Measurements from ENCODE around the gene SMARCA4. TPM values are rescaled to one million over a fixed set of nuclear protein-coding genes. Genes with fewer than 3 reads are reported as not detected.

SMARCA4 gene
- total RNA-seq, 1 experiment from 2014 or later = 261 TPM

- no peaks in the 10 kb centered on the region for H3K9me3 Mint-ChIP-seq
- H2BK15ac ChIP-seq (ENCODE audit: low read depth, low read length) = no peak overlapping the region
- H3K36me3 Mint-ChIP-seq (ENCODE audit: insufficient read depth in 1 of 3, low read depth in 3 of 3) = peaks cover 18 to 38% (median 19%) of the 10 kb centered on the region in 3 experiments
- H3K9me3 ChIP-seq (ENCODE audit: control insufficient read depth, low read depth, low read length) = no peaks in the 10 kb centered on the region
- no peak overlapping the region for H3K4ac ChIP-seq (ENCODE audit: low read depth, low read length)
- no peak overlapping the region for H2BK12ac ChIP-seq (ENCODE audit: insufficient read length, low read depth, low read length)
- peaks cover 34% of the 10 kb centered on the region; the same call in 1 of the 2 replicates for H3K79me2 ChIP-seq (ENCODE audit: insufficient read depth, low read length)
- no peak overlapping the region for H3K56ac ChIP-seq (ENCODE audit: insufficient read length, low read depth, low read length)
- no peak overlapping the region for H2BK20ac ChIP-seq (ENCODE audit: low read depth, low read length, poor library complexity, severe bottlenecking)
- no peak overlapping the region for H2AK5ac ChIP-seq (ENCODE audit: insufficient read length, low read length)
- no peak overlapping the region for H2BK120ac ChIP-seq (ENCODE audit: low read depth, low read length, poor library complexity, severe bottlenecking)
- WGBS (ENCODE audit: extremely low coverage, insufficient read length, low lambda C conversion rate) = no CpG with 5 or more reads among the region's 8 CpGs
- H3T11ph ChIP-seq (ENCODE audit: low read length) = no peak overlapping the region
- H2AFZ ChIP-seq (ENCODE audit: low read length) = no peak overlapping the region
- H4K5ac ChIP-seq (ENCODE audit: insufficient read length, low read depth, low read length) = no peak overlapping the region
- no peak for TF ChIP-seq CTCF (conservative IDR thresholded peaks at IDR 0.05)
- no peaks in the 10 kb centered on the region for H3K27me3 Mint-ChIP-seq (ENCODE audit: low read depth)
- peak overlapping the region in 2 of 3 experiments; percentile 34 to 47; a peak in 2 of 7 replicates for H3K27ac Mint-ChIP-seq
- H4K20me1 ChIP-seq (ENCODE audit: control insufficient read depth, insufficient read depth, insufficient read length) = peaks cover 5% of the 10 kb centered on the region
- peaks cover 10% of the 10 kb centered on the region for H3K79me1 ChIP-seq (ENCODE audit: insufficient read depth, low read depth, low read length, poor library complexity, severe bottlenecking)
- no peak overlapping the region for H3K23ac ChIP-seq (ENCODE audit: insufficient read length, low read depth, low read length)
- peaks cover 3% of the 10 kb centered on the region for H3K23me2 ChIP-seq (ENCODE audit: insufficient read length, low read depth, low read length, poor library complexity, severe bottlenecking)
- no peak overlapping the region for H3K9ac ChIP-seq (ENCODE audit: extremely low read depth, insufficient read length, low read length)
- H4K91ac ChIP-seq (ENCODE audit: insufficient read length, low read depth, low read length) = no peak overlapping the region
- no peak overlapping the region for H2BK5ac ChIP-seq (ENCODE audit: insufficient read length, low read length)
- H3K4me3 Mint-ChIP-seq = no peak overlapping the region
- no peak overlapping the region for H3K4me2 ChIP-seq (ENCODE audit: insufficient read depth, insufficient read length, low read length)
- no peak overlapping the region for H3K27ac ChIP-seq (ENCODE audit: insufficient read length, low read depth, low read length)
- H3K27me3 ChIP-seq (ENCODE audit: insufficient read depth, low read length) = no peaks in the 10 kb centered on the region
- no peaks in the 10 kb centered on the region for H3K4me1 ChIP-seq (ENCODE audit: insufficient read depth, low read length)
- DNase-seq = no peak
- H3K14ac ChIP-seq (ENCODE audit: insufficient read depth, low read length) = no peak overlapping the region
- no peak overlapping the region for H3K18ac ChIP-seq (ENCODE audit: insufficient read length, low read depth, low read length)
- H3K4me1 Mint-ChIP-seq = peaks cover 5 to 16% of the 10 kb centered on the region in 2 experiments
- H4K8ac ChIP-seq (replicated peaks; ENCODE audit: insufficient read length, low read depth, low read length) = no peak overlapping the region
These were observed 20.5 kb downstream of the SMARCA4 start for GRCh38 chr19:10981252-10981895.
